BLaER1 (cell line): ENCODE data around the gene TYMP.
"Not testable (repeated sequence)": the region's sequence is repeated elsewhere in the genome, so short reads cannot be mapped to it uniquely, and the experiment has no call there.

Source experiments
- H3K27ac ChIP-seq: shearing (Covaris generic); formaldehyde crosslinking; 2 replicates; pipeline ENCODE4 v1.8.1; 2022
- H3K27me3 ChIP-seq: shearing (Covaris generic); formaldehyde crosslinking; 2 replicates; pipeline ENCODE4 v1.8.1; 2022
- H3K36me3 ChIP-seq: shearing (Covaris generic); formaldehyde crosslinking; 2 replicates; pipeline ENCODE4 v1.8.1; 2022
- H3K4me1 ChIP-seq: shearing (Covaris generic); formaldehyde crosslinking; 2 replicates; pipeline ENCODE4 v1.8.1; 2022
- H3K4me2 ChIP-seq: shearing (Covaris generic); formaldehyde crosslinking; 2 replicates; pipeline ENCODE4 v1.8.1; 2022
- H3K4me3 ChIP-seq: shearing (Covaris generic); formaldehyde crosslinking; 2 replicates; pipeline ENCODE4 v1.8.1; 2022
- H3K9ac ChIP-seq: shearing (Covaris generic); formaldehyde crosslinking; 2 replicates; pipeline ENCODE4 v1.8.1; 2022
- H3K9me3 ChIP-seq: shearing (Covaris generic); formaldehyde crosslinking; 2 replicates; pipeline ENCODE4 v1.8.1; 2022
- H4K20me1 ChIP-seq: shearing (Covaris generic); formaldehyde crosslinking; 2 replicates; pipeline ENCODE4 v1.8.1; 2022
- Cebpa-rat ChIP-seq: shearing (Covaris generic); IDR thresholded peaks from 2 replicates; pipeline ENCODE4 v1.8.1; 2022

Gene TYMP

DNA sequence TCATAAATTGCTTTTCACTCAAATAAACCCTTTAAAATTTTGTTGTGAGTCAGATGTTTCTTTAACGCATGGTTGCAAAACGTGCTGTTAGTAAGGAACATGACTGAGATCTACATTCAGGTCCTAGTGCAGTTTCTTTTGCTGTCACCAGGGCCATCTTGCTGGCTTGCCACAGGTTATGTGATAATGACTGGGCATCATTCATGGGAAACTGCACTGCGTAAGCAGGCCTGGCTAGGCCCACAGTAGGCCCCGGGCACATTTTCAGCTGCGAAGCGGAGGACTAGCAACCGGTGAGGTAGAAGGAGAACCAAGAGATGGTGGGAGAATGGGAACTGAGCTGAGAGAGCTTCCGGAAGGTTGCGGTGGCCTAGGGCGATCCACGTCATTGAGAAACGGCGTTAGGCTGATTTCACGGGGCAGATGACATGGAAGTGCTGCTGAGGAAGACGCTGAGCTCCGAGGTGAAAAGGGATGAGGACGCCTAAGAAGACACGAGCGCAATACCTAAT is 12.7 kb upstream of the TYMP start:
- TF ChIP-seq Cebpa-rat: no peak
- no peak overlapping the region for H3K4me3 ChIP-seq
- H3K4me1 ChIP-seq: peaks cover 55% of the 10 kb centered on the region
- no peak overlapping the region for H3K4me2 ChIP-seq
- H3K27me3 ChIP-seq: peaks cover 18% of the 10 kb centered on the region
- H3K27ac ChIP-seq: no peak overlapping the region
- H3K9ac ChIP-seq: no peak overlapping the region
- H3K36me3 ChIP-seq: no peaks in the 10 kb centered on the region
- peaks cover 14% of the 10 kb centered on the region; the same call in 1 of the 2 replicates for H4K20me1 ChIP-seq
- no peaks in the 10 kb centered on the region for H3K9me3 ChIP-seq

GRCh38 chr22:50541667-50542026 is 11.8 kb upstream of the TYMP start:
- peaks cover 46% of the 10 kb centered on the region for H3K4me1 ChIP-seq
- H3K9ac ChIP-seq, H3K36me3 ChIP-seq, H3K4me3 ChIP-seq, H4K20me1 ChIP-seq, H3K9me3 ChIP-seq, H3K4me2 ChIP-seq, H3K27ac ChIP-seq: not testable (repeated sequence)
- H3K27me3 ChIP-seq: peaks cover 18% of the 10 kb centered on the region

- no peak overlapping the region for H3K4me3 ChIP-seq
- H3K27me3 ChIP-seq: peaks cover 17% of the 10 kb centered on the region
- H3K36me3 ChIP-seq: no peaks in the 10 kb centered on the region
- no peak overlapping the region for H3K9ac ChIP-seq
- H3K27ac ChIP-seq: no peak overlapping the region
- no peak overlapping the region for H3K4me2 ChIP-seq
- TF ChIP-seq Cebpa-rat: no peak
- H3K9me3 ChIP-seq: no peaks in the 10 kb centered on the region
- peaks cover 34% of the 10 kb centered on the region for H3K4me1 ChIP-seq
- no peaks in the 10 kb centered on the region for H4K20me1 ChIP-seq
These were observed 10.6 kb upstream of the TYMP start for GRCh38 chr22:50540381-50540780.

GRCh38 chr22:50537765-50538164 is 8.0 kb upstream of the TYMP start:
- Histone ChIP-seq H3K36me3 (no peaks in the 10 kb centered on the region), H4K20me1 (no peaks in the 10 kb centered on the region; the same call in 1 of the 2 replicates), H3K27ac (no peak overlapping the region), H3K9me3 (no peaks in the 10 kb centered on the region), H3K4me2 (no peak overlapping the region), H3K4me1 (peaks cover 16% of the 10 kb centered on the region), H3K27me3 (peaks cover 17% of the 10 kb centered on the region), H3K4me3 (no peak overlapping the region), H3K9ac (no peak overlapping the region)
- no peak for TF ChIP-seq Cebpa-rat

DNA sequence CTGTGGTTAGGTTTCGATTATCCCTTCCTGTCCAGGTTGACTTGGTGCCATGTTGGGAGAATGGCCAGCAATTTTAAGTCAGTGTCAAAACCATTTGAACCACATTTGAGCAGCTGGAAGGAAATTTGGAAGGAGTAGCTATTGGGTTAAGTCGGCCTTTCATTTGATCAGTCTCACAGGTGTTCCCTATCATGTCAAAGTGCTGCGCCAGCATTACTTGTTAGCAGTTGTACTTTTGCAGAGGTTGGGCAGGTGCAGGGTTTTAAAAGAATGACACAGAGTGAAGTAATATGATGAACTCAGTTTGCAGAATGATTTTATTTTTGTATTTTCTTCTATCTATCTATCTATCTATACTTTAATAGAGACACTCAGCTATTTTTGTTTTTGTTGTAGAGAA is 6.4 kb upstream of the TYMP start:
- H4K20me1 ChIP-seq: peaks cover 10% of the 10 kb centered on the region
- H3K36me3 ChIP-seq: no peaks in the 10 kb centered on the region
- H3K9ac ChIP-seq: no peak overlapping the region
- H3K4me1 ChIP-seq: peaks cover 19% of the 10 kb centered on the region
- H3K27ac ChIP-seq: no peak overlapping the region
- no peaks in the 10 kb centered on the region for H3K9me3 ChIP-seq
- H3K4me3 ChIP-seq: no peak overlapping the region
- no peak for TF ChIP-seq Cebpa-rat
- H3K4me2 ChIP-seq: no peak overlapping the region
- H3K27me3 ChIP-seq: peaks cover 32% of the 10 kb centered on the region

DNA sequence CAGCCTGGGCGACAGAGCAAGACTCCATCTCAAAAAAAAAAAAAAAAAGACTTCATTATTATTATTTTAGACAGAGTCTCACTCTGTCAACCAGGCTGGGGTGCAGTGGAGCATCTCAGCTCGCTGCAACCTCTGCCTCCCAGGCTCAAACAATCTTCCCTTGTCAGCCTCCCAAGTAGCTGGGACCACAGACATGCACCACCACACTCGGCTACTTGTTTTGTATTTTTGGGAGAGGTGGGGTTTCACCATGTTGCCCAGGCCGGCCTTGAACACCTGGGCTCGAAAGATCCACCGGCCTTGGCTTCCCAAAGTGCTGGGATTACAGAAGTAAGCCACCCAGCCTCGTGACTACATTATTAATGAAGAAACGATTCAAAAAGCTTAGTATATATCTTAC is 5.3 kb upstream of the TYMP start:
- peaks cover 26% of the 10 kb centered on the region for H3K4me1 ChIP-seq
- H3K9ac ChIP-seq: no peak overlapping the region
- no peak overlapping the region for H3K4me3 ChIP-seq
- H3K27ac ChIP-seq: no peak overlapping the region
- H3K36me3 ChIP-seq: no peaks in the 10 kb centered on the region
- peaks cover 10% of the 10 kb centered on the region for H3K9me3 ChIP-seq
- H4K20me1 ChIP-seq: peaks cover 21% of the 10 kb centered on the region
- H3K27me3 ChIP-seq: peaks cover 43% of the 10 kb centered on the region
- H3K4me2 ChIP-seq: no peak overlapping the region
- TF ChIP-seq Cebpa-rat: no peak

GRCh38 chr22:50533856-50534711 is 4.3 kb upstream of the TYMP start:
- Histone ChIP-seq H3K9me3 (peaks cover 18% of the 10 kb centered on the region), H4K20me1 (peaks cover 32% of the 10 kb centered on the region), H3K4me1 (peaks cover 23% of the 10 kb centered on the region), H3K27me3 (peaks cover 53% of the 10 kb centered on the region)
- H3K4me3 ChIP-seq, H3K9ac ChIP-seq, H3K36me3 ChIP-seq, H3K4me2 ChIP-seq, H3K27ac ChIP-seq: not testable (repeated sequence)

DNA sequence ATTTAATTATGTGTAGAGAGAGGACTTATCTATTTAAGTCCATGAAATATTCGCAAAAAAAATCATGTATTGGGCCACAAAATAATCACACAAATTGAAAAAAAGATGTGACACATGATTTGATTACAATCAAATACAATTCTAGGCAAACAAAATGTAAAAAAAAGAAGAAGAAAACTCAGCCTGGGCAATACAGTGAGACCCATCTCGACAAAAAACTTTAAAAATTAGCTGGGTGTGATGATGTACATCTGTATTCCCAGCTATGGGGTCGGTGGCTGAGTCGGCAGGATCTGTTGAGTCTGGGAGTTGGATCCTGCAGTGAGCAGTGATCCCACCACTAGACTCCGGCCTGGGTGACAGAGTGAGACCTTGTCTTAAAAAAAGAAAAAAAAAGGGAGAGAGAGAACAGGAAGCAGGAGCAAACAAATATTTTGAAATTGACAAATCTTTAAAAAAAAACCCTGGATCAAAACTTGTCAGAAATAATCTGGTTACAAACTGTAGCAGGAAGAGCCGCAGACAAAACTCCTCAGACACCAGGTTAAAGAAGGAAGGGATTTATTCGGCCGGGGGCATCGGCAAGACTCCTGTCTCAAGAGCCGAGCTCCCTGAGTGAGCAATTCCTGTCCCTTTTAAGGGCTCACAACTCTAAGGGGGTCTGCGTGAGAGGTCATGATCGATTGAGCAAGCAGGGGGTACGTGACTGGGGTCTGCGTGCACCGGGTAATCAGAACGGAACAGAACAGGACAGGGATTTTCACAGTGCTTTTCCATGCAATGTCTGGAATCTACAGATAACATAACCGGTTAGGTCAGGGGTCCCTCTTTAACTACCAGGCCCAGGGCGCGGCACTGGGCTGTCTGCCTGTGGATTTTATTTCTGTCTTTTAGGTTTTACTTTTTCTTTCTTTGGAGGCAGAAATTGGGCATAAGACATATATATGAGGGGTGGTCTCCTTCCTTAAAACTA is 3.3 kb upstream of the TYMP start:
- no peaks in the 10 kb centered on the region for H3K36me3 ChIP-seq
- H3K9ac ChIP-seq: no peak overlapping the region
- no peak for TF ChIP-seq Cebpa-rat
- no peak overlapping the region for H3K4me2 ChIP-seq
- peaks cover 39% of the 10 kb centered on the region for H4K20me1 ChIP-seq
- H3K27me3 ChIP-seq: peaks cover 63% of the 10 kb centered on the region
- peaks cover 18% of the 10 kb centered on the region for H3K9me3 ChIP-seq
- H3K4me3 ChIP-seq: no peak overlapping the region
- peaks cover 29% of the 10 kb centered on the region for H3K4me1 ChIP-seq
- no peak overlapping the region for H3K27ac ChIP-seq

DNA sequence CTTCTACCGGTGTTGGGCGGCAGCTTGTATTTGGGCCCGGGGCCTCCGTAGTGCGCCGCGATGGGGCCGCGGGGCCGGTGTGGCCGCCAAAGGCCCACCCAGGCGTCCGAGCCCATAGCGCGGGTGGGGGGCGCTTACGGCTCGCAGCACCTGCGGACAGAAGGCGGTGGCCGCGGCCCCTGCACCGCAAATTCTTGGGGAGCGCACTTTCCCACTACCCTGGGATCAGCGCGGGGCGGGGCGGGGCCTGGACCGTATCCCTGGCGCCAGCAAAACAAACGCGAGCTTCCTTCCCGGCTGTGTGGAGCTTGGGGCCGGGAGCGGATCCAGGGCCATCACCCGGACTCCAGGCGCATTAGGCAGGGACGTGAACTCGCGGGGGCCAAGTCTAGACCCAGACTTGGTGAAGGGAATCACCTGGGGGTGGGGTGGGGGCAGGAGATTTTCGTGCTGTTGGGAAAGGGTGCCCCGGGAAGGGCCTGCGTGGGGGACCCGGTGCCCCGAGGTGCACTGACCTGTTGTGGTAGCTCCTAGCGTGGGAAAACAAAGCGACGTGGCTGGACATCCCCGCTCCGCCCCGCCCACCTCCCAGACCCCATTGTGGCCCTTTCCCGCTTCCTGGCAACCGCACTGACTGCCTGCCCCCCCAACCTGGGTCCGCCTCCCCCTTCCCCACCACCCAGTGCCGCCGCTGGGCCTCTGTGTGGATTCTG is 2.3 kb upstream of the TYMP start:
- no peak overlapping the region for H3K4me2 ChIP-seq
- no peak for TF ChIP-seq Cebpa-rat
- no peaks in the 10 kb centered on the region for H3K36me3 ChIP-seq
- peaks cover 18% of the 10 kb centered on the region for H3K9me3 ChIP-seq
- peaks cover 67% of the 10 kb centered on the region for H3K27me3 ChIP-seq
- peaks cover 37% of the 10 kb centered on the region for H3K4me1 ChIP-seq
- no peak overlapping the region for H3K9ac ChIP-seq
- H4K20me1 ChIP-seq: peaks cover 39% of the 10 kb centered on the region
- H3K4me3 ChIP-seq: 0 out of 2 replicates have a peak overlapping the region, but pooled peaks have one; percentile 63
- H3K27ac ChIP-seq: no peak overlapping the region
